PC-9 (cell line): Measurements from ENCODE around the gene FAH. TPM values are rescaled to one million over a fixed set of nuclear protein-coding genes. Genes with fewer than 3 reads are reported as not detected.

ENCODE experiments used
- BruUV-seq: library from RNA; stranded (reverse); fragments of 400-500 nt; replicated peaks from 2 replicates; lab custom pipeline; 2021; lab: Mats Ljungman, UMichigan
- CTCF ChIA-PET: fragments of 300-600 bp; sonication (Branson Sonifier 250); formaldehyde crosslinking; loops from one replicate; lab custom pipeline; 2022; ENCODE audit warnings: antibody characterized with exemption; lab: Charles Lee
- POLR2A ChIA-PET: fragments of 300-600 bp; sonication (Branson Sonifier 250); formaldehyde crosslinking; loops from one replicate; lab custom pipeline; 2022; ENCODE audit warnings: antibody characterized with exemption; ENCODE audit not compliant: unreplicated experiment; lab: Charles Lee
- DNase-seq, 2 experiments: peaks; one replicate each; pipeline versions ENCODE4 v3.0.0 to v3.0.0-alpha.2; 2015 to 2022; ENCODE audit warnings: mixed read lengths in 1 of 2
- H2AFZ ChIP-seq: fragments of 200-600 bp; sonication (generic); 2 replicates; pipeline ENCODE4 v1.8.1; 2017; ENCODE audit warnings: antibody characterized with exemption
- H3F3A ChIP-seq: fragments of 200-600 bp; sonication (generic); 2 replicates; pipeline ENCODE4 v1.8.1; 2017; ENCODE audit warnings: antibody characterized with exemption, mild to moderate bottlenecking, low read depth; ENCODE audit not compliant: insufficient read depth
- H3K27ac ChIP-seq: fragments of 200-600 bp; sonication (generic); 2 replicates; pipeline ENCODE4 v1.6.1; 2016; ENCODE audit warnings: mixed run types
- H3K27me3 ChIP-seq: fragments of 200-600 bp; sonication (generic); 2 replicates; pipeline ENCODE4 v1.6.1; 2016; ENCODE audit warnings: low read depth, mixed run types; ENCODE audit not compliant: insufficient read depth
- H3K36me3 ChIP-seq: fragments of 200-600 bp; sonication (generic); 2 replicates; pipeline ENCODE4 v1.6.1; 2016; ENCODE audit warnings: low read depth, mixed run types
- H3K4me1 ChIP-seq: fragments of 200-600 bp; sonication (generic); replicated peaks from 2 replicates; pipeline ENCODE4 v1.6.1; 2016; ENCODE audit warnings: mixed run types; ENCODE audit not compliant: insufficient read depth
- H3K4me2 ChIP-seq: fragments of 200-600 bp; sonication (generic); 2 replicates; pipeline ENCODE4 v1.6.1; 2017; ENCODE audit warnings: mixed run types
- H3K4me3 ChIP-seq: fragments of 200-600 bp; sonication (generic); 2 replicates; pipeline ENCODE4 v1.6.1; 2016; ENCODE audit warnings: mixed run types
- H3K79me2 ChIP-seq: fragments of 200-600 bp; sonication (generic); 2 replicates; pipeline ENCODE4 v1.6.1; 2017; ENCODE audit warnings: low read depth, mixed run types
- H3K9me2 ChIP-seq: fragments of 200-600 bp; sonication (generic); 2 replicates; pipeline ENCODE4 v1.8.1; 2017; ENCODE audit warnings: mild to moderate bottlenecking; ENCODE audit not compliant: insufficient read depth
- H3K9me3 ChIP-seq: fragments of 200-600 bp; sonication (generic); 2 replicates; pipeline ENCODE4 v1.8.1; 2016; ENCODE audit warnings: low read depth; ENCODE audit not compliant: insufficient read depth
- H4K20me1 ChIP-seq: fragments of 200-600 bp; sonication (generic); 2 replicates; pipeline ENCODE4 v1.8.1; 2017; ENCODE audit not compliant: insufficient read depth
- CTCF ChIP-seq: fragments of 200-600 bp; sonication (generic); conservative IDR thresholded peaks from 2 replicates; pipeline ENCODE4 v1.6.1; 2017; ENCODE audit warnings: mixed run types, antibody characterized with exemption, mild to moderate bottlenecking, moderate library complexity
- EZH2 ChIP-seq: fragments of 200-600 bp; sonication (generic); IDR thresholded peaks from 2 replicates; pipeline ENCODE4 v1.8.0; 2017; ENCODE audit warnings: antibody characterized with exemption, low read depth
- intact Hi-C: fragments of 100-400 bp; cut with micrococcal nuclease; formaldehyde crosslinking; loops from one replicate; pipeline ENCODE4 v1.10.0; 2022; ENCODE audit not compliant: unreplicated experiment
- total RNA-seq: library from RNA; stranded (reverse); gene quantifications from 2 replicates; pipeline ENCODE4 v1.2.3, GENCODE V29; 2021

The FAH gene
- total RNA-seq, 1 experiment from 2014 or later: 75.5 TPM

GRCh38 chr15:80171787-80172186 is 19.0 kb downstream of the FAH start:
- Histone ChIP-seq H3K9me3 (no peaks in the 10 kb centered on the region), H3F3A (peaks cover 11% of the 10 kb centered on the region; the same call in 1 of the 2 replicates), H3K27me3 (no peaks in the 10 kb centered on the region), H3K79me2 (no peaks in the 10 kb centered on the region), H3K4me2 (no peak overlapping the region), H4K20me1 (no peaks in the 10 kb centered on the region), H3K9me2 (no peaks in the 10 kb centered on the region), H3K27ac (no peak overlapping the region), H3K36me3 (peaks cover 16% of the 10 kb centered on the region; the same call in 1 of the 2 replicates), H3K4me3 (no peak overlapping the region), H3K4me1 (peaks cover 4% of the 10 kb centered on the region; the same call in 1 of the 2 replicates), H2AFZ (no peak overlapping the region)
- ChIA-PET POLR2A (no interaction called here), CTCF (interaction anchor here (0.6 kb wide), 1 partner anchor 21 kb away, joined by 3 read pairs; no protein-coding TSS in a partner anchor)
- no TSS peak for BruUV-seq
- no peak for DNase-seq
- intact Hi-C loops: loop anchor here (5.0 to 10.0 kb wide), 3 partner anchors 109 to 577 kb away; no protein-coding TSS in a partner anchor
- TF ChIP-seq CTCF: no peak
- no peak for TF ChIP-seq EZH2

GRCh38 chr15:80172401-80172800 is 19.6 kb downstream of the FAH start:
- ChIA-PET CTCF (no interaction called here), POLR2A (no interaction called here)
- DNase-seq: no peak
- Histone ChIP-seq H3K4me1 (peaks cover 4% of the 10 kb centered on the region; the same call in 1 of the 2 replicates), H3K4me3 (no peak overlapping the region), H3K27ac (no peak overlapping the region), H3K4me2 (no peak overlapping the region), H3K36me3 (peaks cover 19% of the 10 kb centered on the region), H2AFZ (no peak overlapping the region), H3K9me3 (no peaks in the 10 kb centered on the region), H3K79me2 (no peaks in the 10 kb centered on the region), H3F3A (peaks cover 13% of the 10 kb centered on the region; the same call in 1 of the 2 replicates), H3K9me2 (no peaks in the 10 kb centered on the region), H3K27me3 (no peaks in the 10 kb centered on the region), H4K20me1 (no peaks in the 10 kb centered on the region)
- TF ChIP-seq EZH2 (no peak), CTCF (no peak)
- no TSS peak for BruUV-seq
- intact Hi-C loops: loop anchor here (5.0 to 10.0 kb wide), 3 partner anchors 110 to 578 kb away; no protein-coding TSS in a partner anchor

GRCh38 chr15:80173022-80173759 is 20.4 kb downstream of the FAH start:
- Histone ChIP-seq H3K79me2 (no peaks in the 10 kb centered on the region), H3K27ac (no peak overlapping the region), H3K4me3 (no peak overlapping the region), H3K27me3 (no peaks in the 10 kb centered on the region), H2AFZ (no peak overlapping the region), H3K4me1 (peaks cover 8% of the 10 kb centered on the region; the same call in 1 of the 2 replicates), H3K9me3 (no peaks in the 10 kb centered on the region), H4K20me1 (no peaks in the 10 kb centered on the region), H3K9me2 (no peaks in the 10 kb centered on the region), H3K4me2 (no peak overlapping the region), H3K36me3 (peaks cover 24% of the 10 kb centered on the region), H3F3A (peaks cover 21% of the 10 kb centered on the region; the same call in 1 of the 2 replicates)
- ChIA-PET CTCF (interaction anchor here (0.6 kb wide), 1 partner anchor 906 kb away, joined by 3 read pairs; no protein-coding TSS in a partner anchor), POLR2A (no interaction called here)
- BruUV-seq: no TSS peak
- no peak for TF ChIP-seq EZH2
- peak; percentile 82 for TF ChIP-seq CTCF
- DNase-seq: peak; percentile 58 to 78
- intact Hi-C loops: loop anchor here (1.0 to 10.0 kb wide), 6 partner anchors 111 to 792 kb away; partner anchors contain the start of gene MTHFS
